H1 (cell line): Measurements from ENCODE around the gene TMEM63A. TPM values are rescaled to one million over a fixed set of nuclear protein-coding genes. Genes with fewer than 3 reads are reported as not detected.

ENCODE experiments used
- CTCF ChIA-PET: fragments of 300-600 bp; sonication (Branson Sonifier 250); formaldehyde crosslinking; loops from one replicate; lab custom pipeline; 2021; ENCODE audit not compliant: partially characterized antibody; lab: Charles Lee
- POLR2A ChIA-PET: fragments of 300-600 bp; sonication (Branson Sonifier 250); formaldehyde crosslinking; loops from one replicate; lab custom pipeline; 2021; ENCODE audit warnings: inconsistent platforms; ENCODE audit not compliant: partially characterized antibody; lab: Charles Lee
- DNase-seq, 2 experiments: peaks; one replicate each; pipeline versions ENCODE4 v3.0.0 to v3.0.0-alpha.2; 2010 to 2022; ENCODE audit warnings: low spot score in 2 of 2, low read depth in 1 of 2, mixed read lengths in 1 of 2
- FAIRE-seq: peaks from 2 replicates; lab custom pipeline; 2011; peaks lifted over from hg19 to GRCh38; lab: Jason Lieb, UNC
- H2AFZ ChIP-seq: 2 replicates; pipeline ENCODE4 v1.8.1; 2012; ENCODE audit warnings: low read length, inconsistent platforms
- H2AK5ac ChIP-seq: 2 replicates; pipeline ENCODE4 v1.6.1; 2013; ENCODE audit warnings: low read depth, low read length
- H2BK120ac ChIP-seq: replicated peaks from 2 replicates; pipeline ENCODE3; 2013; ENCODE audit warnings: low read depth, low read length, inconsistent platforms
- H2BK12ac ChIP-seq: 2 replicates; pipeline ENCODE4 v1.6.1; 2013; ENCODE audit warnings: low read depth, low read length
- H2BK15ac ChIP-seq: 2 replicates; pipeline ENCODE4 v1.6.1; 2013; ENCODE audit warnings: low read length
- H2BK20ac ChIP-seq: 2 replicates; pipeline ENCODE4 v1.6.1; 2013; ENCODE audit warnings: low read length
- H2BK5ac ChIP-seq: 2 replicates; pipeline ENCODE4 v1.6.1; 2013; ENCODE audit warnings: low read depth, low read length
- H3K14ac ChIP-seq: 2 replicates; pipeline ENCODE4 v1.6.1; 2013; ENCODE audit warnings: inconsistent platforms; ENCODE audit not compliant: insufficient read length
- H3K18ac ChIP-seq: 2 replicates; pipeline ENCODE4 v1.6.1; 2013; ENCODE audit warnings: low read length; ENCODE audit errors: extremely low read depth
- H3K23ac ChIP-seq: 2 replicates; pipeline ENCODE4 v1.6.1; 2013; ENCODE audit warnings: inconsistent platforms; ENCODE audit not compliant: insufficient read length
- H3K23me2 ChIP-seq: 2 replicates; pipeline ENCODE4 v1.6.1; 2013; ENCODE audit warnings: low read depth, low read length
- H3K27ac ChIP-seq: 2 replicates; pipeline ENCODE4 v1.6.1; 2011; ENCODE audit warnings: low read depth, low read length, inconsistent platforms
- H3K27me3 ChIP-seq, 4 experiments: replicated peaks in 1 of 4; 1 replicate in 1 of 4; 2 replicates in 3 of 4; pipeline versions ENCODE4 v1.6.1 to v1.8.1; 2011 to 2013; ENCODE audit warnings: low read length in 3 of 4, mild to moderate bottlenecking in 3 of 4, inconsistent platforms in 2 of 4, mixed read lengths in 2 of 4, moderate library complexity in 1 of 4; ENCODE audit not compliant: control insufficient read depth in 3 of 4, insufficient read depth in 3 of 4; ENCODE audit errors: extremely low read depth in 1 of 4
- H3K36me3 ChIP-seq, 4 experiments: 2 replicates each; pipeline versions ENCODE4 v1.6.1 to v1.8.1; 2011 to 2013; ENCODE audit warnings: mild to moderate bottlenecking in 4 of 4, low read length in 3 of 4, moderate library complexity in 2 of 4, control low read depth in 1 of 4, inconsistent platforms in 1 of 4; ENCODE audit not compliant: insufficient read depth in 4 of 4, control insufficient read depth in 2 of 4
- H3K4ac ChIP-seq: replicated peaks from 2 replicates; pipeline ENCODE3; 2013; ENCODE audit warnings: low read length, low read depth, mixed read lengths, inconsistent platforms; ENCODE audit not compliant: insufficient read length
- H3K4me1 ChIP-seq, 4 experiments: replicated peaks in 1 of 4; 1 replicate in 1 of 4; 2 replicates in 3 of 4; pipeline versions ENCODE4 v1.6.1 to v1.8.1; 2011 to 2013; ENCODE audit warnings: low read length in 3 of 4, inconsistent platforms in 2 of 4, mixed read lengths in 1 of 4; ENCODE audit not compliant: insufficient read depth in 4 of 4, control insufficient read depth in 3 of 4
- H3K4me2 ChIP-seq, 2 experiments: 2 replicates each; pipeline versions ENCODE4 v1.6.1 to v1.8.1; 2011 to 2013; ENCODE audit warnings: low read depth in 2 of 2, low read length in 2 of 2, control low read depth in 1 of 2, inconsistent platforms in 1 of 2, mild to moderate bottlenecking in 1 of 2; ENCODE audit not compliant: insufficient read depth in 1 of 2
- H3K4me3 ChIP-seq, 4 experiments: fragments of 200-600, 300-600 bp in 1 of 4; sonication (generic), shearing (Covaris generic), sonication (Bioruptor Twin) in 1 of 4; 2 replicates each; pipeline versions ENCODE4 v1.5.1 to v1.8.1; 2011 to 2016; ENCODE audit warnings: low read length in 4 of 4, low read depth in 3 of 4, control low read depth in 2 of 4, inconsistent platforms in 2 of 4, mild to moderate bottlenecking in 2 of 4, mixed read lengths in 1 of 4, moderate library complexity in 1 of 4; ENCODE audit not compliant: insufficient read depth in 2 of 4; ENCODE audit errors: extremely low read depth in 1 of 4
- H3K56ac ChIP-seq: replicated peaks from 2 replicates; pipeline ENCODE3; 2013; ENCODE audit warnings: low read depth, mild to moderate bottlenecking, mixed read lengths, low read length, inconsistent platforms; ENCODE audit not compliant: insufficient read length
- H3K79me1 ChIP-seq: 2 replicates; pipeline ENCODE4 v1.6.1; 2013; ENCODE audit warnings: low read depth, low read length, control low read depth
- H3K79me2 ChIP-seq, 2 experiments: 2 replicates each; pipeline versions ENCODE4 v1.6.1 to v1.8.1; 2012 to 2013; ENCODE audit warnings: low read length in 2 of 2, mild to moderate bottlenecking in 2 of 2, inconsistent platforms in 1 of 2; ENCODE audit not compliant: insufficient read depth in 2 of 2, control insufficient read depth in 1 of 2
- H3K9ac ChIP-seq, 4 experiments: replicated peaks in 1 of 4; 1 replicate in 1 of 4; 2 replicates in 3 of 4; pipeline versions ENCODE4 v1.6.1 to v1.8.1; 2011 to 2013; ENCODE audit warnings: low read depth in 3 of 4, low read length in 3 of 4, control low read depth in 2 of 4, mild to moderate bottlenecking in 2 of 4, moderate library complexity in 2 of 4, inconsistent platforms in 1 of 4; ENCODE audit errors: extremely low read depth in 1 of 4
- H3K9me3 ChIP-seq, 2 experiments: 2 replicates each; pipeline versions ENCODE4 v1.6.1 to v1.8.1; 2012 to 2013; ENCODE audit warnings: mild to moderate bottlenecking in 2 of 2, moderate library complexity in 2 of 2, control low read depth in 1 of 2, inconsistent platforms in 1 of 2, low read depth in 1 of 2, low read length in 1 of 2, mixed read lengths in 1 of 2; ENCODE audit not compliant: insufficient read depth in 2 of 2
- H4K20me1 ChIP-seq, 2 experiments: replicated peaks in 1 of 2; 2 replicates each; pipeline versions ENCODE3 to v1.8.1; 2011 to 2013; ENCODE audit warnings: inconsistent platforms in 2 of 2, low read length in 2 of 2, mild to moderate bottlenecking in 1 of 2; ENCODE audit not compliant: insufficient read depth in 2 of 2, control insufficient read depth in 1 of 2
- H4K5ac ChIP-seq: 2 replicates; pipeline ENCODE4 v1.6.1; 2013; ENCODE audit warnings: low read length, low read depth, mixed read lengths, inconsistent platforms; ENCODE audit not compliant: insufficient read length
- H4K8ac ChIP-seq: 2 replicates; pipeline ENCODE4 v1.8.0; 2013; ENCODE audit warnings: mild to moderate bottlenecking, moderate library complexity, low read length, inconsistent platforms; ENCODE audit not compliant: insufficient read depth; ENCODE audit errors: extremely low read depth
- H4K91ac ChIP-seq: replicated peaks from 2 replicates; pipeline ENCODE3; 2013; ENCODE audit warnings: low read length, mixed read lengths, inconsistent platforms; ENCODE audit not compliant: insufficient read length
- CBX8 ChIP-seq: fragments of 300-800, 300-1000 bp; sonication (generic); IDR thresholded peaks from 2 replicates; pipeline ENCODE4 v1.7.1; 2016; ENCODE audit warnings: low read depth, low read length, borderline replicate concordance
- CHD2 ChIP-seq: IDR thresholded peaks from 2 replicates; pipeline ENCODE4 v1.6.1; 2012; ENCODE audit warnings: low read length, improper control_type of control experiment
- KDM5A ChIP-seq: fragments of 200-600 bp; IDR thresholded peaks from 2 replicates; pipeline ENCODE4 v1.7.1; 2012; ENCODE audit warnings: mild to moderate bottlenecking, low read length, inconsistent platforms, mixed read lengths
- RFX5 ChIP-seq: IDR thresholded peaks from 2 replicates; pipeline ENCODE4 v1.6.1; 2011; ENCODE audit warnings: low read depth, low read length, improper control_type of control experiment, borderline replicate concordance
- WGBS, 2 experiments: shearing (Covaris generic) in 1 of 2; methylation state at CpG; one replicate each; pipeline versions ENCODE4 v1.1.6 to v1.1.7; 2013 to 2015; ENCODE audit warnings: low lambda C conversion rate in 2 of 2, mixed read lengths in 2 of 2, inconsistent platforms in 1 of 2, low coverage in 1 of 2, missing lambda C conversion rate in 1 of 2; ENCODE audit not compliant: insufficient replicate concordance in 2 of 2, insufficient coverage in 1 of 2, insufficient read length in 1 of 2; ENCODE audit errors: extremely low coverage in 1 of 2, missing lambda C conversion rate in 1 of 2; 5-methylcytosine and 5-hydroxymethylcytosine counted together
- polyA plus RNA-seq, 7 experiments: library from polyadenylated mRNA; depleted of rRNA in 3 of 7; stranded (reverse) in 5 of 7; unstranded in 2 of 7; fragments of >200 nt in 5 of 7; fragments of 200-250 nt in 2 of 7; gene quantifications; 1 replicate in 5 of 7; 2 replicates in 1 of 7; 4 replicates in 1 of 7; pipeline versions ENCODE4 v1.2.1 to v1.2.3, GENCODE V29; 2011 to 2013; ENCODE audit warnings: missing spikeins in 2 of 7, mixed read lengths in 2 of 7
- total RNA-seq: library from RNA; stranded (reverse); fragmentation: NEBNext Ultra II Directional; extraction: Animal tissue kit (Norgen Biotek cat#: 25700); gene quantifications from 2 replicates; pipeline ENCODE4 v1.2.1, GENCODE V29; 2021

Gene TMEM63A
- total and polyA plus RNA-seq, 2 of the 8 experiments (the other 6 are each of a cell fraction or from before 2014, with no cell fraction given), result 26.1 to 55.4 TPM

DNA sequence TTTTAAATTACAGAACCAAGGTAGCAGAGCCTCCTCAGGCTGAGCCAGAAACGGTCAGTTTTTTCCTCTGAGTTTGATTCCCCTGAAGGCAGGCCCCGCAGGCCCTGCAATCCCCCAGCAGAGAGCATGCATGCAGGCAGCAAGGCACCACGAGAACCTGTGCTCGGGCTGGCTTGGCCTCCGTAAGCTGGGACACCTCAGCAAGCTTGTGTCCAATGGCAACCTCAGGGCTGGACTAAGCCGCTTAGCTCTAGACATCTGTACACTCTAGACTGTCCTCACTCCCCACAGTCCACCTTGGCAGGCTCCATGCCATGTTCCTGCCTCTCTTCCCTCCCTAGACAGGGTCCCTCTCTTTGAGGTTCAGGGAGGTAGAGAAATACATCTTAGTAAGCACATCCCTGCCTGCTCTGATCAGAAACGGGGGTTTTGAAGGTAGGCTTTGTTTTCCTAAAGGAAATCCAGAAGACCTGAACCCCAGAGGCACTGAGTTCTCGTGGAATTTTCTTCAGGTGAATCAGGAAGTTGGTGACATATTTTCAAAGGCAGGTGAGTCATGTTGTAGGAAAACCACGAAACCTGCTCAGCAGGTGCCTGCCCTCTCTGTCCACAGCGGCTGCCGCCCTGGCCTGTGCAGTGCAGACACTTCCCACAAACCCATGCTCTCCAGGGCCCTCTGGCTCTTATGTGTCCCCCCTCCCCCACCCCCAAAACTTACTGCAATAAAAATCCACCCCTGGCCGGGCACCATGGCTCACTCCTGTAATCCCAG, 7.0 kb downstream of the TMEM63A start:
- no peak overlapping the region for H3K14ac ChIP-seq
- peaks cover 0 to 6% (median 5%) of the 10 kb centered on the region in 4 experiments; a peak in 6 of 7 replicates for H3K4me1 ChIP-seq
- H3K79me1 ChIP-seq, result peaks cover 17% of the 10 kb centered on the region
- peaks cover 0 to 8% of the 10 kb centered on the region in 2 experiments for H4K20me1 ChIP-seq
- no peak for DNase-seq
- H2AK5ac ChIP-seq, result no peak overlapping the region
- TF ChIP-seq CBX8, result no peak
- no peak for TF ChIP-seq KDM5A
- no peak for TF ChIP-seq RFX5
- no peak for TF ChIP-seq CHD2
- FAIRE-seq, result no peak
- no peak overlapping the region for H4K91ac ChIP-seq
- H3K27ac ChIP-seq, result no peak overlapping the region; the same call in 1 of the 2 replicates
- no peak overlapping the region for H3K9ac ChIP-seq
- no peak overlapping the region for H3K4me3 ChIP-seq
- H3K23me2 ChIP-seq, result no peaks in the 10 kb centered on the region; the same call in 1 of the 2 replicates
- 0 out of 2 replicates have a peak overlapping the region, but pooled peaks have one; percentile 39 for H2BK12ac ChIP-seq
- H3K36me3 ChIP-seq, result peaks cover 0 to 13% (median 0%) of the 10 kb centered on the region in 4 experiments; a peak in 3 of 8 replicates
- H2BK20ac ChIP-seq, result no peak overlapping the region; the same call in 1 of the 2 replicates
- H2AFZ ChIP-seq, result no peak overlapping the region
- ChIA-PET CTCF (interaction anchor here (0.6 to 21.3 kb wide), 13 partner anchors 9 to 1439 kb away, joined by 3 to 406 read pairs (median 3); partner anchors contain the start of gene LEFTY1), POLR2A (interaction anchor here (0.7 to 1.2 kb wide), 3 partner anchors 41 to 189 kb away, joined by 3 to 4 read pairs (median 3); no protein-coding TSS in a partner anchor)
- H2BK5ac ChIP-seq, result no peak overlapping the region; the same call in 1 of the 2 replicates
- no peak overlapping the region for H2BK120ac ChIP-seq
- no peak overlapping the region for H3K4me2 ChIP-seq
- H3K18ac ChIP-seq, result no peak overlapping the region
- H3K79me2 ChIP-seq, result peaks cover 0 to 7% of the 10 kb centered on the region in 2 experiments; a peak in 2 of 4 replicates
- H3K56ac ChIP-seq, result no peak overlapping the region
- H2BK15ac ChIP-seq, result 0 out of 2 replicates have a peak overlapping the region, but pooled peaks have one; percentile 29
- no peak overlapping the region for H4K5ac ChIP-seq
- H4K8ac ChIP-seq, result peak overlapping the region; percentile 22; the same call in 1 of the 2 replicates
- WGBS, 2 experiments, result 87% methylated on average over 12 of the region's 12 CpGs; no CpG with 5 or more reads in 1 of the 2 experiments
- H3K23ac ChIP-seq, result no peak overlapping the region
- H3K4ac ChIP-seq, result peak overlapping the region; percentile 46
- H3K27me3 ChIP-seq, result no peaks in the 10 kb centered on the region
- no peaks in the 10 kb centered on the region for H3K9me3 ChIP-seq
